Ecto neural progenitor cell (in vitro differentiated cells): ENCODE measurements around the gene PSMB7.

Experiments
- DNase-seq: peaks from one replicate; pipeline ENCODE4 v3.0.0-alpha.2; 2018; ENCODE audit warnings: low spot score

PSMB7 gene

GRCh38 chr9:124356745-124357390 lies 58.4 kb downstream of the PSMB7 start:
- DNase-seq: no peak

DNA sequence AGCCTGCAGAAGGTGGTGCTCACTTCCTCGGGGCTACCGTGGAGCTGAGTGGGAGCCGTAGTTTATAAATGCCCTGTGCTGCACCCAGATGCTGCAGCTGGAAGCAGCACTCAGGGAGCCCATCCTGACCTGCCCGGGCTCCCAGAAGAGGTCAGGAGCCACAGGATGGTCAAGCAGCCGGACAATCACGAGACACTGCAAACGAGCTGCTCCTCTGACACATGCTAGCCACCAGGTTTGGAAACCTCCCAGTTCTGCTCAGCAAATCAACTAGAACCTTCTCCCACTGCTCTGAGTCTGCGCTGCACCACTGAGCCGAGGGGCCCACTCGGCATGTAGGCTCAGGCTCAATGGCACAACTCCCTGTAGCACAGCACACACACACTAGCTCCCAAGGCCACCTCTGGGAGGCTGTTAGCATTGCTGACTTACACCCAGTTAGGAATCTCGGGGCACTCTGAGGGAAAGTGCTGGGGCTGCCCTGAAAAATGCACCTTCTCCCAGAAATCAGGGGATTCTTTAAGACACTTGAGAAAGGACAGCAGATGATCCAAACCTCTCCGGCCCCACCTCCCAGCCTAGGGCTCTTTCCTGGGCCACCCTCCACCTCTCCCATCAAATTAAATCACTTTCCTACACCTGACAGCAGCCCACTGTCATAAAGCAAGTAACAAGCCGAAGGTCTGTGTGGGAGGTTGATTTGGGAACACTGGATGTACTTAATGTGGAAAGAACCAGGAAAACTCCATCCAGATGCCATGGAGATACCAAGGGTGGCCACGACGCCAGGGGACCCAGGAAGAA lies 59.1 kb downstream of the PSMB7 start:
- no peak for DNase-seq

- DNase-seq: no peak
Measured at GRCh38 chr9:124355039-124355940, 60.0 kb downstream of the PSMB7 start.

DNA sequence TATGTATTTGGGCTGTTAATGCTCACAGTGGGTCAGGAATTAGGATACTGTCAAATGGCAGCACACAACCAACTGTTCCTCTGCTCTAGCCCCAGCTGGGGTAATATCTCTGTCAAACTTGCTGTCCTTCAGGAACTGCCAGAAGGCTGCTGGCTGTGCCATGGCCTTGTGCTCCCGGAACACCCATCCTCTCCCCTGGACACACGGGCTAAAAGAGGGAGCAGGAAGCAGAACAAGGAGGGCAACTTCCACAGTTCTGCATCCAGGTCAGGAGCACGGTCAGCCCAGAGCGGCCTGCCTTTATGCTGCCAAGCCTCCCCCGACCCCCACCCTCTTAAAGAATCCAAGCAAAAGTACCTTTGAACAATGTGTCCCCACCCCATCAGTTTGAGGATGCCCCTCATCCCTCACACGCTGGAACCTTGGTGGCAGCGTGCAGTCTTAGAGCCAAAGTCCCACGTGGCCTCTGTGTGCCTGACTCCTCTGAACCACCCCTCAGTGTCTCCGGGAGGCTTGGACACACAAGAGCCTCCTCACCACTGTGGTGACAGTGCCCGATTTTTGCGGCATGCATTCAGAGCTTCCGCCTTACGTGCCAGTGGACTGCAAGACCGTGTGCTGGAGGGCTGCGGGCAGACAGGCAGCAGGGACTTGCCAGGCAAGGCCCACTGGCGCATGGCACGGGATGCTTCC lies 60.8 kb downstream of the PSMB7 start:
- DNase-seq: no peak

- no peak for DNase-seq
Measured at GRCh38 chr9:124353811-124354274, 61.4 kb downstream of the PSMB7 start.

GRCh38 chr9:124353166-124353768 lies 62.0 kb downstream of the PSMB7 start:
- DNase-seq: no peak

DNA sequence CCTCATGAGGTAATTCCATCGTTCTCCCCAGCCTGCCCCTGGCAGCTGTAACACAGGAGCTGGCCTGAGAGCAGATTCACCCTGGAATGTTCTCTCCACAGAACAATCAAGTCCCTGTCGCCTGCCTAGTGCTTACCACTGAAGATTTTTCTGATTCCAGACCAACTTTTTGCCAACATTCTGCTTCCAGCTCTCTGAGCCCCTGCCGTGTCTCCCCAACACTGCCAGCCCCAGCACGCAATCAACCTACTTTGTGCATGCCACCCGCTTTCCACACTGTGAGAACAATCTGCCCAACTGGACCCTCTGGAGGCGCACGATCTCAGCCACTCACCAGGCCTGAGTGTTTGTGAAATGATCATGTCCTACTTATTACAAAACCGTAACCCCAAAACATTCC lies 62.6 kb downstream of the PSMB7 start:
- no peak for DNase-seq

GRCh38 chr9:124351672-124352468 lies 63.4 kb downstream of the PSMB7 start:
- no peak for DNase-seq

DNA sequence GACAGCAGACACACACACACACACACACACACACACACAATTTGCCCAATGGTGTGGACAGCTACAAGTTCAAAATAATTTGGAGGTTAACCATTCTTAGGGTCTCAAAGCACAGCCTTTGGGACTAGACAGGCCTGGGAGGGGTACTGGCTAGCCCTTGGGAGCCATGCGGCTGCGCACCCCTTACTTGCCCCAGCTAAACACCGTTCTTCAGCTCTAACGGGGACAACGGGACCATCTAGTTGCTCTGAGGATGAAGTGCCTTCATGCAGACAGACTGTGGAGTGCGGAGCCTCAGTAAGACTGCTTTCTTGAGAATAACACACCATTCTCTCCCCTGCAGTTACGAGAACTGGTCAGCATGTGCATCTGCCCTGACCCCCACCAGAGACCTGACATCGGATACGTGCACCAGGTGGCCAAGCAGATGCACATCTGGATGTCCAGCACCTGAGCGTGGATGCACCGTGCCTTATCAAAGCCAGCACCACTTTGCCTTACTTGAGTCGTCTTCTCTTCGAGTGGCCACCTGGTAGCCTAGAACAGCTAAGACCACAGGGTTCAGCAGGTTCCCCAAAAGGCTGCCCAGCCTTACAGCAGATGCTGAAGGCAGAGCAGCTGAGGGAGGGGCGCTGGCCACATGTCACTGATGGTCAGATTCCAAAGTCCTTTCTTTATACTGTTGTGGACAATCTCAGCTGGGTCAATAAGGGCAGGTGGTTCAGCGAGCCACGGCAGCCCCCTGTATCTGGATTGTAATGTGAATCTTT lies 64.6 kb downstream of the PSMB7 start:
- DNase-seq: no peak

DNA sequence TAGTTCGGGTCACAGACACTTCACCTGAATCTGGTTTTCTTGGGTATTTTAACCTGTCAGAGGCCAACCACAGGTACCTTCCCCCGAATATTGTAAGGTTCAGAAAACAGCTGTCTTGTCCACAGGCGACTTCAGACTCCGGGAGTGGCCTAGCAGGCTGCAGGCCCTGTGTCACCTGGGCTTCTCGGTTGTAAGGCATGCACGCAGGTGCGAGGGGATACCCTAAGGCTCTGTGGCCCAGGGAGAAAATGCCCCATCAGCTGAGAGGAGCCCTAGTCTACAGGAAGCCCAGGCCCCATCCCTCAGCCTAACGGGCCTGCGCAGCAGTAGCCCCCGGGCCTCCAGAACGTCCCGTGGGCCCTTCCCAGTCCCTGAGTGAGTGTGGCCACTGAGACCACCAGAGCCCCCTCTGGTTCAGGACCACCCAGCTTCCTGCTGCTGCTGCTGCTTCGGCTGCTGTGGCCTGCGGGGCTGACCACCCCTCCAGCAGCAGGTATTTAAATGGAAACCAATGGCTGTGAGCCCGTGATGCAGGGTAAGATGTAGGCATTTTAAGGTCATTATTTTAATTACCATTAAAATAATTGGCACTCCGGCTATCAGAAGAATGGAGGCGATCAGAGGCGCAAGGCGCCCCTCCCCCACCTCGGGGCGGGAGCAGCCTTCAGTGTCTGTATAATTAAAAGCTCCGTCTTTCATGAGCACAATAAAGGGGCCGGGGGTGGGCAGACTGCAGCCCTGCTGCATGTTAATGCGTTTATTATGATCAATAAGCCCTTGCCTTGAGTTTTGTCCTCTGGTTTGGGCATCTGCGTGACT lies 65.4 kb downstream of the PSMB7 start:
- DNase-seq: no peak

DNA sequence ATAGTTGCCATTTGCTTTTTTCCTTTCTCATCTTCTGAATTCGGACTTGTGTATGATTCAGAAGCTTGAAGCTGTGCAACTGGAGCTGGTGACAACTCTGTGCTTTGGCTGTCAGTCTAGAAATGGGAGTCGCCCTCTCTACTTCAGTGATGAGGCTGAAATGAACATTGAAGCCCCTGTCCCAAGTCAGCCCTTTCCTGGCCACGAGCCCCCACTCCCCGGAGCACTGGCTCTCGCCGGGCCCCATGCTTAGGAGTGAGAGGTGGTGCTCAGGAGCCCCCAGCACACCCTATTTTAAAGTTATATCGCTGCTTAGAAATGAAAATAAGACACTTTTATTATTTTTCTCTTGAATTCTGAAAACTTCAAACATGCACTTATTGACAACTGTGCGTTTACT lies 66.0 kb downstream of the PSMB7 start:
- no peak for DNase-seq

DNA sequence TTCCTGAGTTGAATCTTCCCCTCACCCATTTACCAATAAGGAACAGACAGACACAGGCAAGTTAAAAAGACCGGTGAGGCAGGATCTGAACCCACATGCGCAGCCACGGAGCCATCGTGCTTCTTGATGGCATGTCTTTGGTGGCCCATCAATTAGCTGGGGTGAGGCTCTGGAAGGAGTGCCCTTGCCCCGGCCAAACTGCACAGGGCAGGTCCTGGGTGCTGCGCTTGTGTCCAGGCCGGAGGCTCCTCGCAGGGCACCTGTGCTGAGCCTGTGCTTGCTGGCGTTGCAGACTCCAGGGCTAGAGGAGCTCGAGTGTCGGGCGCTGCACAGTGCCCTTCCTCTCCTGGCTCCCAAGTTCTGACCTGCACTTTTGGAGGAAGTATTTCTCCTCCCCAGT lies 66.4 kb downstream of the PSMB7 start:
- no peak for DNase-seq

DNA sequence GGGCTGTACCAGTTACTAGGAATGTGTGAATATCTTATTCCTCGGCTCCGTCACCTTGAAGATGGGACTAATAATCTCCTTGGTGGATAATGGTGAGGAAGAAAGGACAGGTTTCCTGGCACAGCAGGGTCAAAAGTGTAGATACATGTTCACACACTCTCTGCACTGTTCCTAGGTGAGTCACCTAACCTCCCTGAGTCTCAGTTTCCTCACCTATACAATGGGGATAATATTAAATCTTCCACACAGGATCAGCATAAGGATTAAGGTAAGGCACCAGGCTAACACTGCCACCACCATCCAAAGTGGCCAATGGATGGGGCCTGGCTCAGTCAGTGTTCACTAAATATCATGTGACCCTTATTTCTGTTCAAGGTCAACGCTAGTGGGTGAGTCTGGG lies 66.9 kb downstream of the PSMB7 start:
- no peak for DNase-seq

- no peak for DNase-seq
Measured at GRCh38 chr9:124347968-124348358, 67.3 kb downstream of the PSMB7 start.

DNA sequence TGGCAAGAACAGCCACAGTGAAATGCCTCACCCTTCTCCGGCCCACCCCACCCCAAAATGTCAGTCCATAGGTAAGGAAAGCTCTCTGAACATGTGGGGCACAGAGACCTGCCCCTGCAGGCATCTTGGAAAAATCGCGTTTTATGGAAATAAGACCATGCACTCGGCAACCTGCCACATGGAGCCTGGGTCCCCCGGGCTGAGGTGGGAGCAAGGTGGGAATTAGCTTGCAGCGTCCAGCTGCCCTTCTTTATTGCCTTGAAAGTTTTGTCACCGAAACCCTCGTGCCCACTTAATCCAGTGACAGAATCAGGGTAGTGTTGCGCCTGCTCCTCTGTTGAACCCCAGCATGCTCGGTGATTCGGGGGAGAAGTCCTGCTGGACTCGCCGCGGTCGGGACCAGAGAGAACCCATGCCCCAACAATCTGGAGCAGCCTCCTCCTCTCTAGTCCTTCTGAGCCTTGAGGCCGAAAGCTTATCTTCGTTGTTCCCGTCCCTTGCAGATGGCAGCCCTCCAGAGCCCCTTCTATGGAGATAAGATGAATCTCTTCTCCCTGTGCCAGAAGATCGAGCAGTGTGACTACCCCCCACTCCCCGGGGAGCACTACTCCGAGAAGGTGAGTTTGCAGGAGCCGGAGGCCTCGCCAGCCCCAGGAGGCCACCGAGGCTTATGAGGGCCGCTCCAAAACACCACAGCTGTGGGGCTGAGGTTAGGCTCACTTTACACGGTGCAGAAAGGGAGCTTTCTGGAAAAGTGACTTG lies 67.9 kb downstream of the PSMB7 start:
- DNase-seq: no peak

DNA sequence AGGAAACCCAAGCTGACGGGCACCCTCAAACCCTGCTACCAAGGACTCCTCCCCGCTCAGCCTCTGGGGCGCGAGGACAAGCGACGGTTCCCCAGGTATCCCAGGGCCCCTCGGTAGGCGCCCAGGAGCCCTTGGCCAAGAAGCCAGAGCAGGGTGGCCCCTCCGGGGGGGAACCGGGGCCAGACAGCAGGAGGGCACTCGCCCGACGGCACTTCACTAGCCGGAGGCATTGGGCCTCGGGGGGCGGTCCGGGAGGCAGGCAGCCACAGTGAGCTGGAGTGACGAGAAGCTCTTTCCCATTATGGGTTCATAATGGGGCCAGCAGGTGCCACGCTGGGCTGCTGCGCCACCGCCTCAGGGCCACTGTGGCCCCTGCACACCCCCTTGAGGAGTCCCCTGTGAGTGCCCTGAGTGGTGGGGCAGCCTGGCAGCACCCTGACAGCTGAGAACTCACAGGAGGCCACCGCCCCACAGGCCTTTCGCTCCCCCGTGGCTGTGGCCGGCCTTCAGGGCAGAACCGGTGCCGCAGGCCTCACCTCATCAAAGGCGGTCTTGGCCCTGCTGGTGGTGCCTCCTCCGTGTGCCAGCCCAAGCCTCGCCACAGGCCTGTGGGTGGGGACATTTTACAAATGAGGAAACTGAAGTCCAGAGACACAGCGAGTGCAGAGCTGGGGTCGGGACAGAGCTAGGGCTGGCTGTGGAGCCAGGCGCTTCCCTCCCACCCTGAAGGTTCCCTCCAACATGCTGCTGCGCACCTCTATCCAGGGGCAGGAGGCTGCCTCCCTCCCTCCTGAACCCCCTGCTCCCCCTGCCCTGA lies 68.7 kb downstream of the PSMB7 start:
- DNase-seq: no peak

GRCh38 chr9:124345751-124346281 lies 69.4 kb downstream of the PSMB7 start:
- no peak for DNase-seq
